Caco-2 (cell line): Measurements from ENCODE around the gene PHYHIPL. TPM values are rescaled to one million over a fixed set of nuclear protein-coding genes. Genes with fewer than 3 reads are reported as not detected.

Source experiments
- BruUV-seq: library from RNA; stranded (reverse); fragments of 400-500 nt; replicated peaks from 2 replicates; lab custom pipeline; 2021; lab: Mats Ljungman, UMichigan
- CTCF ChIA-PET: fragments of 300-600 bp; sonication (Branson Sonifier 250); formaldehyde crosslinking; loops from one replicate; lab custom pipeline; 2022; ENCODE audit warnings: antibody characterized with exemption; lab: Charles Lee
- POLR2A ChIA-PET: fragments of 300-600 bp; sonication (Branson Sonifier 250); formaldehyde crosslinking; loops from one replicate; lab custom pipeline; 2022; ENCODE audit warnings: antibody characterized with exemption; lab: Charles Lee
- DNase-seq, 2 experiments: peaks; one replicate each; pipeline versions ENCODE4 v3.0.0 to v3.0.0-alpha.2; 2020 to 2022
- H3K27me3 ChIP-seq: replicated peaks from 2 replicates; pipeline ENCODE4 v1.6.0; 2011; ENCODE audit warnings: low read length; ENCODE audit not compliant: control insufficient read depth, insufficient read depth
- H3K36me3 ChIP-seq: 2 replicates; pipeline ENCODE4 v1.5.1; 2011; ENCODE audit warnings: low read length; ENCODE audit not compliant: control insufficient read depth, insufficient read depth
- H3K4me1 ChIP-seq: fragments of 250-450 bp; sonication (Bioruptor Pico); 2 replicates; pipeline ENCODE4 v1.5.1; 2020; ENCODE audit warnings: mild to moderate bottlenecking
- H3K4me3 ChIP-seq: 2 replicates; pipeline ENCODE4 v1.5.1; 2011; ENCODE audit warnings: low read depth, mild to moderate bottlenecking, control low read depth, low read length
- H3K9me3 ChIP-seq: fragments of 250-450 bp; sonication (Bioruptor Pico); 2 replicates; pipeline ENCODE4 v1.5.1; 2020; ENCODE audit warnings: mild to moderate bottlenecking, moderate library complexity
- H3K27ac Mint-ChIP-seq: one replicate; pipeline ENCODE4 v1.8.0; 2022; ENCODE audit warnings: mixed read lengths; ENCODE audit not compliant: unreplicated experiment
- H3K27me3 Mint-ChIP-seq: one replicate; pipeline ENCODE4 v1.8.0; 2022; ENCODE audit warnings: mixed read lengths; ENCODE audit not compliant: insufficient read depth, unreplicated experiment
- H3K36me3 Mint-ChIP-seq: one replicate; pipeline ENCODE4 v1.8.0; 2022; ENCODE audit warnings: mild to moderate bottlenecking, mixed read lengths; ENCODE audit not compliant: insufficient read depth, unreplicated experiment
- H3K4me1 Mint-ChIP-seq: one replicate; pipeline ENCODE4 v1.8.0; 2022; ENCODE audit warnings: low read depth, mixed read lengths; ENCODE audit not compliant: unreplicated experiment
- H3K4me3 Mint-ChIP-seq: one replicate; pipeline ENCODE4 v1.8.0; 2022; ENCODE audit warnings: mild to moderate bottlenecking, moderate library complexity, mixed read lengths; ENCODE audit not compliant: unreplicated experiment
- H3K9me3 Mint-ChIP-seq: one replicate; pipeline ENCODE4 v1.8.0; 2022; ENCODE audit warnings: mixed read lengths; ENCODE audit not compliant: unreplicated experiment
- CTCF ChIP-seq, 2 experiments: fragments of 200-600 bp in 1 of 2; IDR thresholded peaks; 1 replicate in 1 of 2; 2 replicates in 1 of 2; pipeline versions ENCODE4 v1.5.1 to v1.8.0; 2011 to 2022; ENCODE audit warnings: antibody characterized with exemption in 1 of 2, control low read depth in 1 of 2, inconsistent platforms in 1 of 2, low read depth in 1 of 2, low read length in 1 of 2, mild to moderate bottlenecking in 1 of 2, moderate library complexity in 1 of 2; ENCODE audit not compliant: insufficient read depth in 1 of 2, severe bottlenecking in 1 of 2, unreplicated experiment in 1 of 2
- intact Hi-C: fragments of 100-400 bp; cut with micrococcal nuclease; formaldehyde crosslinking; loops from one replicate; pipeline ENCODE4 v1.10.0; 2022; ENCODE audit not compliant: unreplicated experiment
- total RNA-seq: library from RNA; stranded (reverse); gene quantifications from 2 replicates; pipeline ENCODE4 v1.2.3, GENCODE V29; 2022

PHYHIPL gene
- total RNA-seq, 1 experiment from 2014 or later, result 48.1 TPM

- H3K27me3 ChIP-seq, result no peaks in the 10 kb centered on the region
- intact Hi-C loops, result no loop called here
- H3K4me3 ChIP-seq, result no peak overlapping the region
- no peaks in the 10 kb centered on the region for H3K36me3 Mint-ChIP-seq
- no peak overlapping the region for H3K4me3 Mint-ChIP-seq
- no peak for TF ChIP-seq CTCF (IDR thresholded peaks at IDR 0.05; ENCODE audit: insufficient read depth in 1 of 2, low read depth in 1 of 2, low read length in 1 of 2, severe bottlenecking in 1 of 2, unreplicated experiment in 1 of 2)
- peaks cover 27% of the 10 kb centered on the region for H3K9me3 Mint-ChIP-seq
- H3K4me1 Mint-ChIP-seq, result no peaks in the 10 kb centered on the region
- no TSS peak for BruUV-seq
- H3K27me3 Mint-ChIP-seq, result no peaks in the 10 kb centered on the region
- H3K4me1 ChIP-seq, result peaks cover 7% of the 10 kb centered on the region; the same call in 1 of the 2 replicates
- H3K27ac Mint-ChIP-seq, result no peak overlapping the region
- no peaks in the 10 kb centered on the region for H3K36me3 ChIP-seq
- CTCF ChIA-PET, result no interaction called here
- POLR2A ChIA-PET, result no interaction called here
- no peak for DNase-seq
- peaks cover 12% of the 10 kb centered on the region; the same call in 1 of the 2 replicates for H3K9me3 ChIP-seq
These were observed 8.9 kb upstream of the PHYHIPL start for GRCh38 chr10:59167512-59167911.

- intact Hi-C loops, result loop anchor here (2.0 to 10.0 kb wide), 4 partner anchors 16 to 658 kb away; partner anchors contain the start of gene BICC1
- H3K4me3 ChIP-seq, result no peak overlapping the region
- Mint-ChIP-seq H3K36me3 (peaks cover 14% of the 10 kb centered on the region), H3K4me1 (peaks cover 21% of the 10 kb centered on the region), H3K9me3 (peaks cover 16% of the 10 kb centered on the region), H3K27ac (peak overlapping the region; percentile 69), H3K4me3 (no peak overlapping the region), H3K27me3 (no peaks in the 10 kb centered on the region)
- peaks cover 7% of the 10 kb centered on the region; the same call in 1 of the 2 replicates for H3K9me3 ChIP-seq
- CTCF ChIA-PET, result no interaction called here
- POLR2A ChIA-PET, result no interaction called here
- peaks cover 34% of the 10 kb centered on the region for H3K4me1 ChIP-seq
- BruUV-seq, result no TSS peak
- H3K36me3 ChIP-seq, result peaks cover 2% of the 10 kb centered on the region; the same call in 1 of the 2 replicates
- no peak for TF ChIP-seq CTCF (IDR thresholded peaks at IDR 0.05; ENCODE audit: insufficient read depth in 1 of 2, low read depth in 1 of 2, low read length in 1 of 2, severe bottlenecking in 1 of 2, unreplicated experiment in 1 of 2)
- no peaks in the 10 kb centered on the region for H3K27me3 ChIP-seq
- no peak for DNase-seq
These were observed 3.9 kb upstream of the PHYHIPL start for GRCh38 chr10:59172567-59172966.

- no peak for TF ChIP-seq CTCF (IDR thresholded peaks at IDR 0.05; ENCODE audit: insufficient read depth in 1 of 2, low read depth in 1 of 2, low read length in 1 of 2, severe bottlenecking in 1 of 2, unreplicated experiment in 1 of 2)
- BruUV-seq, result no TSS peak
- H3K36me3 Mint-ChIP-seq, result peaks cover 16% of the 10 kb centered on the region
- peaks cover 21% of the 10 kb centered on the region for H3K4me1 Mint-ChIP-seq
- H3K27me3 Mint-ChIP-seq, result no peaks in the 10 kb centered on the region
- intact Hi-C loops, result loop anchor here (2.0 to 10.0 kb wide), 4 partner anchors 17 to 659 kb away; partner anchors contain the start of gene BICC1
- POLR2A ChIA-PET, result interaction anchor here (0.7 kb wide), 1 partner anchor 222 kb away, joined by 3 read pairs; no protein-coding TSS in a partner anchor
- CTCF ChIA-PET, result interaction anchor here (0.8 kb wide), 1 partner anchor 221 kb away, joined by 3 read pairs; no protein-coding TSS in a partner anchor
- peaks cover 8% of the 10 kb centered on the region for H3K9me3 Mint-ChIP-seq
- H3K4me3 ChIP-seq, result no peak overlapping the region
- peaks cover under 1% of the 10 kb centered on the region; the same call in 1 of the 2 replicates for H3K9me3 ChIP-seq
- peak overlapping the region; percentile 69 for H3K27ac Mint-ChIP-seq
- H3K4me3 Mint-ChIP-seq, result peak overlapping the region; percentile 90
- H3K4me1 ChIP-seq, result peaks cover 37% of the 10 kb centered on the region
- peaks cover 2% of the 10 kb centered on the region; the same call in 1 of the 2 replicates for H3K36me3 ChIP-seq
- no peaks in the 10 kb centered on the region for H3K27me3 ChIP-seq
- DNase-seq, result peak; percentile 81 to 82
These were observed 3.0 kb upstream of the PHYHIPL start for GRCh38 chr10:59173414-59173813.
